Fibroblast of peridontal ligament (primary cell): ENCODE measurements around the gene RAVER1.

Source experiments
- DNase-seq: peaks from one replicate; pipeline ENCODE4 v3.0.0-alpha.2; 2010; ENCODE audit errors: extremely low read depth

The RAVER1 gene

DNA sequence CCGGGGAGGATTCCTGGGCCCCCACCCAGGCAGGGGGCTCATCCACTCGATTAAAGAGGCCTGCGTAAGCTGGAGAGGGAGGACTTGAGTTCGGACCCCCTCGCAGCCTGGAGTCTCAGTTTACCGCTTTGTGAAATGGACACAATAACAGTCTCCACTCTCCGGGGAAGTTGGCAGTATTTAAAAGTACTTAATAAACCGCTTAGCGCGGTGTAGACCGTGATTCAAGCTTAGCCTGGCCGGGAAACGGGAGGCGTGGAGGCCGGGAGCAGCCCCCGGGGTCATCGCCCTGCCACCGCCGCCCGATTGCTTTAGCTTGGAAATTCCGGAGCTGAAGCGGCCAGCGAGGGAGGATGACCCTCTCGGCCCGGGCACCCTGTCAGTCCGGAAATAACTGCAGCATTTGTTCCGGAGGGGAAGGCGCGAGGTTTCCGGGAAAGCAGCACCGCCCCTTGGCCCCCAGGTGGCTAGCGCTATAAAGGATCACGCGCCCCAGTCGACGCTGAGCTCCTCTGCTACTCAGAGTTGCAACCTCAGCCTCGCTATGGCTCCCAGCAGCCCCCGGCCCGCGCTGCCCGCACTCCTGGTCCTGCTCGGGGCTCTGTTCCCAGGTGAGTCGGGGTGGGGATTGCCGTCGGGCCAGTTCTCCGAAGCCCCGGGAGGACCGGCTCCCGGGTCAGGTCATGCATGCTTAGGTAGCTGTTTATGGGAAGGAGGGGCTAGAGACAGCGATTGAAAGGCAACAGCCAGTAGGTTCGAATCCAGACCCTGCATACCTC, 62.5 kb downstream of the RAVER1 start, which contains the start of gene ICAM1:
Gene ICAM1 (plus strand): TSS at position 505 of the 779 bp plus-strand sequence. CDS start 40 bp downstream, at position 545.
- peak; percentile 42 for DNase-seq

DNA sequence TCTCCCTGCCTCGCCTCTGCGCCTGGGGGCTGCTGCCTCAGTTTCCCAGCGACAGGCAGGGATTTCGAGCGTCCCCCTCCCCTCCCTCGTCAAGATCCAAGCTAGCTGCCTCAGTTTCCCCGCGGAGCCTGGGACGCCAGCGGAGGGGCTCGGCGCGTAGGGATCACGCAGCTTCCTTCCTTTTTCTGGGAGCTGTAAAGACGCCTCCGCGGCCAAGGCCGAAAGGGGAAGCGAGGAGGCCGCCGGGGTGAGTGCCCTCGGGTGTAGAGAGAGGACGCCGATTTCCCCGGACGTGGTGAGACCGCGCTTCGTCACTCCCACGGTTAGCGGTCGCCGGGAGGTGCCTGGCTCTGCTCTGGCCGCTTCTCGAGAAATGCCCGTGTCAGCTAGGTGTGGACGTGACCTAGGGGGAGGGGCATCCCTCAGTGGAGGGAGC, 63.1 kb downstream of the RAVER1 start:
- no peak for DNase-seq

DNA sequence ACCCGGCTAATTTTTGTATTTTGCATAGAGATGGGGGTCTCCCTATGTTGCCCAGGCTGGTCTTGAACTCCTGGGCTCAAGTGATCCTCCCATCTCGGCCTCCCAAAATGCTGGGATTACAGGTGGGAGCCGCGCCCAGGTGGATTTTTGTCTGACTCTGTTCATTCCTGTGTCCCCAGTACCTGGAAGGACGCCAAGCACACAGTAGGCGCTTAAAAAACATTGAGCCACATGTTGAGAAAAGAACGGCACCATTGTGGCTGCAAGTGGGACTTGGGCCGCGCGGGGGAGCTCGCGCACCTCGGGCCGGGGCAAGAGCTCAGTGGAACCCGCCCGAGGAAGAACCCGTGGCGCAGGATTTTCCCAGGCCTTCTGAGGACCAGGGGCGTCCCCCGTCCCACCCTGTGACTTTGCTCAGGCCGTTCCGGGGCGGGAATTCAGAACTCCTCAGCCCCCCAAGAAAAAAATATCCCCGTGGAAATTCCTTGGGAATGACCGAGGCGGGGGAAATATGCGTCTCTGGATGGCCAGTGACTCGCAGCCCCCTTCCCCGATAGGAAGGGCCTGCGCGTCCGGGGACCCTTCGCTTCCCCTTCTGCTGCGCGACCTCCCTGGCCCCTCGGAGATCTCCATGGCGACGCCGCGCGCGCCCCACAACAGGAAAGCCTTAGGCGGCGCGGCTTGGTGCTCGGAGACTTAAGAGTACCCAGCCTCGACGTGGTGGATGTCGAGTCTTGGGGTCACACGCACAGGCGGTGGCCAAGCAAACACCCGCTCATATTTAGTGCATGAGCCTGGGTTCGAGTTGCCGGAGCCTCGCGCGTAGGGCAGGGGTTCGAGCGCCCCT, 63.8 kb downstream of the RAVER1 start:
- DNase-seq: peak; percentile 64

DNA sequence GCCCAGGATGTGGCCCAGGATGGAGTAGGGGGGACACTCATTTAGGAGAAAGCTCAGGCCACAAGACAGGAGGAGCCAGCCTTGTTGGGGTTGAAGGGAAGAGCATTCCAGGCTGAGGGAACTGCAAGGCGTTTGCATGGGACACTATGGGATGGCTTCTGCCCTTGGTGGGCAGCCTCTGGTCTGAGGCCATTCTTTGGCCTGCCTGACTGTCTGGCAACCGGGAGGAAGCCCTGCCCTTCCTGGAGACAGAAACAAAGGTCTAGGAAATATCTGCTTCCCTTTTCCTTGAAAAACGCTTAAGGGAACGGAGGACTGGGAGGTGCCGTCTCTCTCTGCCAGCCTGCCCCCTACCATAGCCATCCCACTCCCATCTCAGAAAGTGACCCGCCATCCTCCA, 65.3 kb downstream of the RAVER1 start:
- no peak for DNase-seq

DNA sequence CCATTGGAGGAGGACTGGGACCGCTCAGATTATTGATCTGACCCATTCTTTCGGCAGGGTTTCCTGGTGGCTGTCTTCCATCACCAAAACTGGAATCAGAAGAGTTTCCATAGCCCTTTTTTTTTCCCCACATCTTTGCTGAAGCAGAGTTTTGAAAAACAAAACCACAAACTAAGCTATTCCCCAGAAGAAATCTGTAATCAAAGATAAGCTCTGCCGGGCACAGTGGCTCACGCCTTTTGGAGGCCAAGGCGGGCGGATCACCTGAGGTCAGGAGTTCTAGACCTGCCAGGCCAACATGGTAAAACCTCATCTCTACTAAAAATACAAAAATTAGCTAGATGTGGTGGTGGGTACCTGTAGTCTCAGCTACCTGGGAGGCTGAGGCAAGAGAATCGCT, 66.6 kb downstream of the RAVER1 start:
- DNase-seq: no peak
